GM21528 (cell line): ENCODE data around the gene ATP6V1E1.
"Not testable (repeated sequence)": the region's sequence is repeated elsewhere in the genome, so short reads cannot be mapped to it uniquely, and the experiment has no call there.

Source experiments
- ATAC-seq: cut with Tn5 transposase; IDR thresholded peaks from one replicate; pipeline ENCODE4 v1.9.1; 2021; ENCODE audit warnings: mild to moderate bottlenecking, moderate library complexity; ENCODE audit not compliant: unreplicated experiment, low FRiP score

ATP6V1E1 gene

DNA sequence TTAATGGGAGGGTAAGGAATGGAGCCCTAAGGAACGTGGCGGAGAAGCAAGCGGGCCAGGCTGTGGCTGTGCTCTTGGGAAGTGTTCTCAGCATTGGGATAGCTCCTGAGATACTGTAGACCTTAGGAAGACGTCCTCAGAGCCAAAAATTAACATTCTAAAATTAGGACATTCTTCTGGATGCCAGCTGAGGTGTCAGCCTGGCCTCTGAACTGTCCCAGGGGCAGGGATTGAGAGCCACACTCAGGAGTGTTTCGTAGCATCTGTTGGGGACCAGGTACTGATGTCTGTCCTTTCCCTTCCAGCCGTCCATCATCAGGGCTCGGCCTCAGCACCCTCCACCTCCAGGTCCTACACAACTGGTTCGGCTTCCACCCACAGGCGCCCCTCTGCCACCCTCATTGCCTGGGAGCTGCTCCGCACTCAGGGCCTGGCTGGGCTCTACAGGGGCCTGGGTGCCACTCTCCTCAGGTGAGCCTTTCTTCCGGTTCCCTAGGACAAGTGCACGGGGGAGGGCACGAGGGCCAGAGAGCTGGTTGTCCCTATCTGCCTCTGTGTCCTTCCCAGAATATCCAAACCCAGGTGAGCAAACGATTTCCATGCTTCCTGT is 41.6 kb downstream of the ATP6V1E1 start:
- no peak for ATAC-seq

GRCh38 chr22:17583151-17583550 is 45.4 kb downstream of the ATP6V1E1 start:
- ATAC-seq, result no peak

DNA sequence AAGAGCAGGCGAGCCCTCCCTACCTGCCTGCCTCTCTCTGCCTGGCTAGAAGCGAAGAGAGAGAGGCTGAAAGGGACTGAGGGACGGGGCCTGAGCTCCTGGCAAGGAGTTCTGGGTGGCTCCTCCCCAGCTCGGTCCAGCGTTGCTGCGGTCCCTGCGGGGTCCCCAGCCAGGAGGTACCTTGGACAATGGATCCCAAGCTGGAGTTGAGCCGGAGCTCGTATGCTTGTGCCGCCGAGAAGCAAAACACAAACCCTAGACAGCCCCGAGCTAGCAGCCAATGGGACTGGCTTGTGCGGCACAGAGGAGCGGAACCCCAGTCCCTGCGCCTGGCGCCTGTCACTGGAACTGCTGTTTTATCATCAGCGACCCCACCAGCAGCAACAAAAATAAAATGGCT is 46.9 kb downstream of the ATP6V1E1 start:
- ATAC-seq, result no peak

DNA sequence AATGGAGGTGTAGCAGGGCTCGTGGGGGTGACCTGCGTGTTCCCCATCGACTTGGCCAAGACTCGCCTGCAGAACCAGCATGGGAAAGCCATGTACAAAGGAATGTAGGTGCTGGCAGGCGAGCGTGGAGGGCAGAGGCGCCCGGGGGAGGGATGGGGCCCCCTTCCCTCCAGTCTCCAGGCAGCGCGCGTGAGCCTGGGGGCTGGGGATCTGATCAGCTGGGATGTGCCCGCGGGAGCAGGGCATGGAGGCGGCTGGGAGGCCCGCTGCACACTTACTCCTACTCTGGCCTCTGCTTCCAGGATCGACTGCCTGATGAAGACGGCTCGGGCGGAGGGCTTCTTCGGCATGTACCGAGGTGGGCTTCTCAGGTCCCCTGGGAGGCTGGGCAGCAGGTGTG is 47.5 kb downstream of the ATP6V1E1 start:
- ATAC-seq, result no peak

DNA sequence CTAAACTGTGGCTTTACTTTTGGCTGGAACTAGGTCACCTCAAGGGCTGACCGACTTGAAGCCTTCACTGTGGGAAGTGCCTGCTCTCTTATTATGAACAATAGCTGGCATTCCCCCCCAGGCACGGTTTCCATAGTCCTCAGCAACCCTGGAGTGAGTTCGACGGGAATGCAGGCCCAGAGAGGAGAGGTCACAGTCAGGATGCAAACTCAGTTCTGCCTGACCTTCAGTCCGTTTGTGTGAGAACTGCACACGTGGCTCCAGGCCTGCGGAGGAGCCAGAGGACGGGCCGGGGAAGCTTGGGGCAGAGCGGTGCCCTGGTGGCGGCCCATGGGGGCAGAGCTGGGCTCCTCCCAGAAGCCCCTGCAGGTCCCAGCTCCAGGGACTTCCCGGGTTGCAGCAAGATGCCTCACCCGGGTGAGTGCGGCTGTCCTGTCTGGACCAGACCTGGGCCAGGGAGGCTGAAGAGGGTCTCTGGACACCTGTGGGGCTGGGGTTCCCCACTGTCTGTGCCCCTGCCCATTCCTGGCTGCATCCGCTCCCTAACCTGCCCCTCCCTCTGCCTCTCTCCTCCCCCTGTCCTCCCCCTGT is 48.0 kb downstream of the ATP6V1E1 start:
- no peak for ATAC-seq

DNA sequence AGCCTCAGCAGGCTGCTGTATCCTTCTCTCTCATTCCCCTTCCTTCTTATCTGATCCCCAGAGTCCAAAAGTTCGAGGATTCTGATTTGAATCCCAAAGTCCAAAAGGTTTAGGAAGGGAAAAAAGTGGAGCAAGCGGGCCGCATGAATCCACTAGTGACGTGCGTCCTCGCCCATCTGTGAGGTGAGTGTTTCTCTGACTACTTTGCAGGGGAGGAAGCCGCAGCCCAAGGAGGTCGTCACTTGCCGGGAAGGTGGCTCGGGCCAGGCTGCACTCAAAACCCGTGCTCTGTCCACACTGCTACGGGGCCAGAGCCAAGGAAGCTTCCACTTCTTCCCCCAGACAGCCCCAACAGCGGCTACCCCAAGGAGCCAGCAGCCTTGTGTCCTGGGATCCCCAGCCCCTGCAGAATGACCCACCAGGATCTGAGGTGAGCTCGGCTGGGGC is 49.0 kb downstream of the ATP6V1E1 start:
- no peak for ATAC-seq

- no peak for ATAC-seq
Measured at GRCh38 chr22:17578136-17578754, 50.3 kb downstream of the ATP6V1E1 start.

GRCh38 chr22:17576470-17576869 is 52.1 kb downstream of the ATP6V1E1 start:
- ATAC-seq, result no peak

DNA sequence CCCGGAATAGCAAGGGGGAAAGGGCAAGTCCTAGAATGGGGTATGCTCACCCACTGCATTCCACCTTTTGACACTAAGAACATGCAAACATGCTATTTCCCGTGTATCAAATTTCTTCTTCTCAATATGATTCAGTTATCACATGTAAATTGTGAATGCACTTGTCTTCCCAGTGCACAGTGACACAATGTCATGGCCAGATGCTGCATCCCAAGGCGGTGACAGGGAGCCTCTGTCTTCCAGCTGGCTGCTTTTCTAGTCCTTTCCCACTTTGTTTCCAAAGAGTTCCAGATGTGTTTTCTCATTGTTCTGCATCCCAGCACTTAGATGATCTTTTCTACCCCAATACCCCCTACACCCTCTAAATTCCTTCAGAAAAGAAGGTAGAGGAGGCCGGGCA is 52.9 kb downstream of the ATP6V1E1 start:
- ATAC-seq, result no peak

DNA sequence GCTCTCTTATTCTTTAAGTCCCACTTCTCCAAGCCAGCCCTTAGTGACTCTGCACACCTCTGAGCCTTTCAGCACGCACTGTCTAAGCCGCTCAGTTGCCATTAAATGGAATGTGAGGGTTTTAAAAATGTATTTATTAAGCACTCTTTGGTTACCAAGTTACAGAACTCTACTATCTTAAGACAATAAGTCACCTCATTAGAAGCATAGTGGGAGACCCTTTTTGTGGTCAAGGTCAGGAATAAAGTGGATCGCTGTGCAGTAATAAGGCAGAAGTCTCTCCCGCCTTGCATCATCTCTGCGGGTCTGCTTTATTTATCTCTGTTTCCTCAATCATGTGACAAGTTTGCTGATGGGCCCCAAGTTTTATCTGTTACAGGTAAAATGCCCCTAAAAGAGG is 53.4 kb downstream of the ATP6V1E1 start:
- ATAC-seq, result no peak

GRCh38 chr22:17570851-17571631 is 57.5 kb downstream of the ATP6V1E1 start:
- no peak for ATAC-seq

- no peak for ATAC-seq
Measured at GRCh38 chr22:17569971-17570511, 58.5 kb downstream of the ATP6V1E1 start.

DNA sequence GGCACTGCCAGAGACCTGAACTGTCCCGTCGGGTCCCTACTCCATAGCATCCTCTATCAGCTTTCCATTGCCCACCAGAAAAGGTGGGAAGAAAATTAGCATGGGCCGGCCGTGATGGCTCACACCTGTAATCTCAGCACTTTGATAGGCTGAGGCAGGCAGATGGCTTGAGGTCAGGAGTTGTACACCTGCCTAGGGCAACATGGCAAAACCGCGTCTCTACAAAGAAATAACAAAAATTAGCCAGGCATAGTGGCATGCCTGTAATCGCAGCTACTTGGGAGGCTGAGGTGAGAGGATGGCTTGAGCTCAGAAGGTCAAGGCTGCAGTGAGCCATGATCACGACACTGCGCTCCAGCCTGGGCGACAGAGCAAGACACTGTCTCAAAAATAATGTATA is 61.8 kb downstream of the ATP6V1E1 start:
- no peak for ATAC-seq

GRCh38 chr22:17566016-17566687 is 62.4 kb downstream of the ATP6V1E1 start:
- ATAC-seq, result not testable (repeated sequence)

DNA sequence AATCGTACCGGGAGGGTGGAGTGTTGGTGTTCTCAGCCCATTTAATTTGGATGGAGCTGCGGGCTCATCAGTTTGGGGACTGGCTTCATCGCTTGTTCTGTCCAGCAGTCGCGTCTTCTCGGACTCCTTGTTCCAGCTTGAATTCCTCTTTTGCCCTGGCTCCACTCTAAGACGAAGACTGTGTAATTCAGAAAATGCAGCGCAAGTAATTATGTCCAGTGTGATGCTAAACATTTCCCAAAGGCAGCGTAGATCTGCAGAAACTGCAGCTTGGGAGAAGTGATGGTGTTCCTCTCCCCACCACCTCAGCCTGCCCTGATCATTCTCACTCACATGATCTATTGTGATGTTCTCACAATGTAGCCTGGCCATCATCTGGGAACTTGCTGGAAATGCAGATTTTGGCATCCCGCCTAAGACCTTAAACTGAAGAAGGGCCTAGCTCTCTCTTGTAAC is 64.6 kb downstream of the ATP6V1E1 start:
- no peak for ATAC-seq

- no peak for ATAC-seq
Measured at GRCh38 chr22:17562906-17563870, 65.4 kb downstream of the ATP6V1E1 start, which contains the start of gene SLC25A18. Gene SLC25A18 (plus strand): TSS chr22:17563498. CDS start chr22:17579945, 16,447 bp downstream.

DNA sequence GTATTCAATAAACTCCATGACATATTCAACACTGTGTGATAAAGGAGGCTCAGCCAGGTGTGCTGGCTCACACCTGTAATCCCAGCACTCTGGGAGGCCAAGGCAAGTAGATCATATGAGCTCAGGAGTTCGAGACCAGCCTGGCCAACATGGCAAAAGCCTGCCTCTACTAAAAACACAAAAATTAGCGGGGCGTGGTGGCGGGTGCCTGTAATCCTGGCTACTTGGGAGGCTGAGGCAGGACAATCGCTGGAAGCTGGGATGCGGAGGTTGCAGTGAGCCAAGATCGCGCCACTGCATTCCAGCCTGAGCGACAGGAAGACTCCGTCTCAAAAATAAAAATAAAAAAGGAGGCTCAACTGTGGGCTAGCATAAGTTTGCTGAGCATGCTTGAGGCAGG is 69.4 kb downstream of the ATP6V1E1 start:
- ATAC-seq, result no peak

GRCh38 chr22:17554814-17555213 is 73.7 kb downstream of the ATP6V1E1 start:
- ATAC-seq, result no peak

- no peak for ATAC-seq
Measured at GRCh38 chr22:17552737-17553136, 75.8 kb downstream of the ATP6V1E1 start.
